GM19025 (cell line): ENCODE measurements around the gene ERCC6L.

Source experiments
- ATAC-seq: cut with Tn5 transposase; IDR thresholded peaks from one replicate; pipeline ENCODE4 v1.9.1; 2021; ENCODE audit warnings: mild to moderate bottlenecking, low read depth, moderate library complexity; ENCODE audit not compliant: unreplicated experiment

The ERCC6L gene, protein sequence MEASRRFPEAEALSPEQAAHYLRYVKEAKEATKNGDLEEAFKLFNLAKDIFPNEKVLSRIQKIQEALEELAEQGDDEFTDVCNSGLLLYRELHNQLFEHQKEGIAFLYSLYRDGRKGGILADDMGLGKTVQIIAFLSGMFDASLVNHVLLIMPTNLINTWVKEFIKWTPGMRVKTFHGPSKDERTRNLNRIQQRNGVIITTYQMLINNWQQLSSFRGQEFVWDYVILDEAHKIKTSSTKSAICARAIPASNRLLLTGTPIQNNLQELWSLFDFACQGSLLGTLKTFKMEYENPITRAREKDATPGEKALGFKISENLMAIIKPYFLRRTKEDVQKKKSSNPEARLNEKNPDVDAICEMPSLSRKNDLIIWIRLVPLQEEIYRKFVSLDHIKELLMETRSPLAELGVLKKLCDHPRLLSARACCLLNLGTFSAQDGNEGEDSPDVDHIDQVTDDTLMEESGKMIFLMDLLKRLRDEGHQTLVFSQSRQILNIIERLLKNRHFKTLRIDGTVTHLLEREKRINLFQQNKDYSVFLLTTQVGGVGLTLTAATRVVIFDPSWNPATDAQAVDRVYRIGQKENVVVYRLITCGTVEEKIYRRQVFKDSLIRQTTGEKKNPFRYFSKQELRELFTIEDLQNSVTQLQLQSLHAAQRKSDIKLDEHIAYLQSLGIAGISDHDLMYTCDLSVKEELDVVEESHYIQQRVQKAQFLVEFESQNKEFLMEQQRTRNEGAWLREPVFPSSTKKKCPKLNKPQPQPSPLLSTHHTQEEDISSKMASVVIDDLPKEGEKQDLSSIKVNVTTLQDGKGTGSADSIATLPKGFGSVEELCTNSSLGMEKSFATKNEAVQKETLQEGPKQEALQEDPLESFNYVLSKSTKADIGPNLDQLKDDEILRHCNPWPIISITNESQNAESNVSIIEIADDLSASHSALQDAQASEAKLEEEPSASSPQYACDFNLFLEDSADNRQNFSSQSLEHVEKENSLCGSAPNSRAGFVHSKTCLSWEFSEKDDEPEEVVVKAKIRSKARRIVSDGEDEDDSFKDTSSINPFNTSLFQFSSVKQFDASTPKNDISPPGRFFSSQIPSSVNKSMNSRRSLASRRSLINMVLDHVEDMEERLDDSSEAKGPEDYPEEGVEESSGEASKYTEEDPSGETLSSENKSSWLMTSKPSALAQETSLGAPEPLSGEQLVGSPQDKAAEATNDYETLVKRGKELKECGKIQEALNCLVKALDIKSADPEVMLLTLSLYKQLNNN

GRCh38 chrX:72238721-72239475 lies at the start of gene ERCC6L:
TSS of gene ERCC6L (minus strand) at chrX:72239027. CDS start at chrX:72238911, 116 bp downstream.
- ATAC-seq = peak; percentile 99

- ATAC-seq = no peak
These were observed 43.5 kb upstream of the ERCC6L start for GRCh38 chrX:72282302-72282701.

DNA sequence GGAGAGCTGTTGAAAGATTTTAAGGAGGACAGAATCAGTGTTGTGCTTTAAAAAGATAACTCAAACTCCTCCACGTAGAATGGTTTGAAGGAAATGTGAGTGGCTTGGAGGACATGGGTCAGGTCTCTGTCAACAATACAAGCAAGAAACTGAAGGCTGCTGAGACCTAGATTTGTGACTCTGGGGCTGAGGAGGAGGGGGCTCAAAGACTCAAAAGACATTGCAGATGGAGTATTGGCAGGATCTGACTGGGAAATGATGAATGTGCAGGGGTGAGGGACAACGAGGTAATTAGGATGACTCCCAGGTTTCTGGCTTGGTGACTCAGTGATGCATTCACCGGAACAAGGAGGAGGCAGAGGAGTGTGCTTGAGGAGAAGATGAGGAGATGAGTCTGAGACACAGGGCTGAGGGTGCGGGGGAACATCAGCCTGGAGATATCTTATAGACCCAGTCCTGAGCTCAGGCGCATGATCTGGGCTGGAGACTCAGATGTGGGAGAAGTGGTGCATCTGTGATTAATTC lies 41.6 kb upstream of the ERCC6L start:
- no peak for ATAC-seq

DNA sequence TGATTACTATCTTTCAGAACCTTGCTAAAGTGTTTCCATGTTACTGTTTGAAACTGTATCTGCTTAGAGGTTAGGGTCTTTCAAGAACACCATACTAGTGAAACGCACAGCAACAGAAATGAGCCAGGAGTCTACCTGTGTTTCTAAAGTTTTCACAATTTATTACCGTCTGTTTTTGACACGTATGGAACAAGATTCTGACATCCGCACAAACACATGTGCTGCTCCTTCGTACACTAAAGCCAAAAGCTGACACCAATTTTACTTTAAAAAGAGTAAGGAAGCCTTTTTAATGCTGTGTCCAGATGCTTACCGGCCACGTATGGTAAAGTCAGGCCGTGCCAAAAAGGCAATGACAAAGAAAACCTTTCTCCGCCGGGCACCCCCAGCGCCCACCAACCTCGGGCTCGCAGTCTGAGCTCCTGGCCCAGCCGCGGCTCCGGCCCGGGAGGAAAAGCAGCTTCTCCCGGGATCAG lies 37.7 kb upstream of the ERCC6L start:
- peak; percentile 12 for ATAC-seq

DNA sequence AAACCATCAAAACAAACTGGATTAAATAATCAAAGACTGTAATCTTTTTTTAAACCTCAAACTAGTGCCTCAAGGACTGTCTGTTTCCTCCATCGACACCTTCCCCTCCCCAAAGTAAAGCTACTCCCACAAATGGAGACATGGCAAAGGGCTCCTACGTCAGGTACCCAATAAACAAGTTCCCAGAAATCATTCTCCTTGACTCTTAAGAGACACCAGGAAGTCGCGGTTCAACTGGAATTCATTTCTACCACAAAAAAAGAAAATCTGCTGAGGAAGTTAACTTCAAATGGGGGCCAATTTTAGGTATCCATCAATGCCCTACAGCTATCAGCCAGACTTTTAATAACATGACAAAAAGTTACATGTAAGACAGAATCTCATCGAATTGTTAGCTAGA lies 35.7 kb upstream of the ERCC6L start:
- ATAC-seq = no peak

DNA sequence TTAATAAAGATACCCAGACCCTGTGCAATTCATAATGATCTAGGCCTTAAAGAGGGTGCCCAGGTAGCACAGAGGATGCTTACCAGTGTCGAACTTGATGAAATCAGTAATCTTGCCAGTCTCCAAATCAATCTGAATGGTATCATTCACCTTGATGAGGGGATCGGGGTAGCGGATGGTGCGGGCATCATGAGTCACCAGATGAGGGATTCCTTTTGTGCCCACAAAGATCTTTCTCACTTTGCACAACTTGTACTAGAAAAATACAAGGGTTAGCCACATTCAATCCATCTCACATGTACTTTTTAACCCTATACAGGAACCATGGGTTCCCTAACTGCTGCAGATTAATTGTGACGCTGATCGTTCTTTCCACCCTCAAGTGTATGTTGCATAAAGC lies 34.9 kb upstream of the ERCC6L start:
- no peak for ATAC-seq

GRCh38 chrX:72272868-72273267 lies 34.0 kb upstream of the ERCC6L start:
- no peak for ATAC-seq

- no peak for ATAC-seq
These were observed 33.0 kb upstream of the ERCC6L start for GRCh38 chrX:72271812-72272211.

GRCh38 chrX:72271091-72271788 lies 32.4 kb upstream of the ERCC6L start:
- no peak for ATAC-seq

DNA sequence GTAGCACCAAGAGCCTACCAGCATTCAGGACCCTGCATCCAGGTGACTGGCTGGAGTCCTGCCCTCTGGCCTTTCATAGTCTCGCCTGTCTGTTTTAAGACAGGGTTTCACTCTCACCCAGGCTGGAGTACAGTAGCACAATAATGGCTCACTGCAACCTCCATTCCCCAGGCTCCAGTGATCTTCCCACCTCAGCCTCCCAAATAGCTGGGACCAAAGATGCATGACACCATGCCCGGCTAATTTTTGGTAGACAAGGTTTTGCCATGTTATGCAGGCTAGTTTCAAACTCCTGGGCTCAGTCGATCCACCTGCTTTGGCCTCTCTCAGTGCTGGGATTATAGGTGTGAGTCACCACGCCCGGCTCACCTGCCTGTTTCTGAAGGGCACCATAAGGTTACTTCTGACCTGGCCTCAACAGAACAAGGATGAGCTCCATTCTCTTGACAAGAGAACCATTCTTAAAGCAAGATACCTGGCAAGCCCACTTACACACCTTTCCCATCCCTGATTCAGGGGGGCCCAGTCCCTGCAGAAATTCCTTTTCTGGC lies 31.6 kb upstream of the ERCC6L start:
- ATAC-seq = no peak

- no peak for ATAC-seq
These were observed 30.9 kb upstream of the ERCC6L start for GRCh38 chrX:72269671-72270251.

- no peak for ATAC-seq
These were observed 30.0 kb upstream of the ERCC6L start for GRCh38 chrX:72268597-72269365.

GRCh38 chrX:72265263-72265662 lies 26.4 kb upstream of the ERCC6L start:
- no peak for ATAC-seq

GRCh38 chrX:72262077-72262476 lies 23.2 kb upstream of the ERCC6L start:
- no peak for ATAC-seq

DNA sequence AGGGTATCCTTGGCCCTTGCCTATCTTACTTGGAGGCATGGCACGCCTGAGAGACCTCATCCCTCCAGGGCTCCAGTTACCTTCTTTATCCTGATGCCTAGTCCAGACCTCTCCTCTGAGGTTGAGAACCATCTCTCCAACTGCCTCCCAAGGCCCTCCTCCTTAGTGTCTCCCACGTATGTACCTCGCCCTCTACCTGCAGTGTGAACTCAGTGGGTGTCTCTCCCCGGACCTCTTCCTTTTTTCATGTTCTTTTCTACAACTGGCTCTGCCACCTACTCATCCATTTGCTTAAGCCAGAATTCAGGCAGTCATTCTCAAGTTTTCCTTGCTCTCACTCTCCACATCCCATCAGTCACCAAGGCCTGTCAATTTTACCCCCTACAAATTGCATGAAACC lies 21.6 kb upstream of the ERCC6L start:
- ATAC-seq = no peak

- no peak for ATAC-seq
These were observed 19.3 kb upstream of the ERCC6L start for GRCh38 chrX:72258174-72258573.

- ATAC-seq = no peak
These were observed 17.0 kb upstream of the ERCC6L start for GRCh38 chrX:72255864-72256263.

GRCh38 chrX:72255445-72255844 lies 16.6 kb upstream of the ERCC6L start:
- ATAC-seq = no peak
